HL-60/S4 treated with phorbol 12-myristate 13-acetate at 8.2 ng/mL for 4 days and 3 days (cell line): ENCODE results near the gene JADE2.

Source experiments
- in situ Hi-C: fragments of 300-500 bp; cut with MboI; formaldehyde crosslinking; loops from 2 replicates; pipeline ENCODE4 v1.15.0; 2022; ENCODE audit warnings: low sequenced_read_pairs

JADE2 gene

DNA sequence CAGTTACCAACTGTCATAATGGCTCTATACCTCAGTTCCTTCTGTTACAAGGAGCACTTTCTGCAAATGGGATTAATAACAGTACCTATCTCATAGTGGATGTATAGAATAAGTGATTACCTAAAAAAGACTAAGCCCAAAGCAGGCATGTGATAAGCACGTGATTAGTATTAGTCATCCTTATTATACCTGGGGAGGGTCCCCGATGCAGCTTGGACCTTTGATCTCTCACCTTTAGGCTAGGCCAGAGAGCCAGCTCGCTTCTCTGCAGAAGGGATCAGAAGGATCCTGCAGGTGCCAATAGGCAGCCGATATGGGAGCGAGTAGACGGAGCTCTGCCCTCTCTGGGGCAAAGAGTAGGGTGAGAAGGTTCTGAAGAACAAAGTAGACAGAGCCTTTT is 4.0 kb downstream of the JADE2 start:
- in situ Hi-C loops, result no loop called here

DNA sequence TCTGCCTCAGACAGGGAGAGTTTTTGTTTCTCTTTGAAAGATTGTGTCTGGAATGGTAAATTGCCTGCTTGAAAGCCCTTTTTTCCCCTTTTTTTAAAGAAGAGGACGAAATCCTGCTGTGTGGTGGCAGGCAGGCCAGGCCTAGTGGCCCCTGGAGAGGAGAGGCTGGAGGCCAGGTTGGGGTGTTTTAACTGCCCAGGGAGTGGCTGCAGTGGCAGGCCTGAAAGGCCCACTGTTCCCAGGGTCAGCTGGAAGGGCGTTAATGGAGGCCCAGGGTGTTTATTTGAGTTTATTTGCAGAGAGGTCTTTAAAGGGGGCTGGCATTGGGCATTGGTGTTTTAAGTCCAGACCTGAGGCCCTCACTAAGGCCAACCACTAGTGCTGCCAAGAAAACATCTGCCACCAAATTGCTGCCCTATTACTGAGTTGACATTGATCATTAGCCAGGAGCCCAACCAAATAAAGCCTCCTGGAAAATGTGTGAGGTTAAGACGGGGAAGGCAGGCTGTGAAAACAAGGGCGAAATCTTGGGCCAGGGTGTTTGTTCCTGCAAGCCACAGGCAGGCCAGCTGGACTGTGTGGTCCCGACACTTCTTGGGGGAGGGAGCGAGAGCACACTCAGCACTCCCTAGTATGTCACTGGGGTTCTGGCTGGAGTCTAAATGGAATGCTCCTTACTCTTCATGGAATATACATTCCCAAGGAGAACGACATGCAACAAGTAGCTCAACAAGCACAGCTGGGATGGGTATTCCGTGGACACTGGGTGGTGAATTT is 5.0 kb downstream of the JADE2 start:
- in situ Hi-C loops, result no loop called here

DNA sequence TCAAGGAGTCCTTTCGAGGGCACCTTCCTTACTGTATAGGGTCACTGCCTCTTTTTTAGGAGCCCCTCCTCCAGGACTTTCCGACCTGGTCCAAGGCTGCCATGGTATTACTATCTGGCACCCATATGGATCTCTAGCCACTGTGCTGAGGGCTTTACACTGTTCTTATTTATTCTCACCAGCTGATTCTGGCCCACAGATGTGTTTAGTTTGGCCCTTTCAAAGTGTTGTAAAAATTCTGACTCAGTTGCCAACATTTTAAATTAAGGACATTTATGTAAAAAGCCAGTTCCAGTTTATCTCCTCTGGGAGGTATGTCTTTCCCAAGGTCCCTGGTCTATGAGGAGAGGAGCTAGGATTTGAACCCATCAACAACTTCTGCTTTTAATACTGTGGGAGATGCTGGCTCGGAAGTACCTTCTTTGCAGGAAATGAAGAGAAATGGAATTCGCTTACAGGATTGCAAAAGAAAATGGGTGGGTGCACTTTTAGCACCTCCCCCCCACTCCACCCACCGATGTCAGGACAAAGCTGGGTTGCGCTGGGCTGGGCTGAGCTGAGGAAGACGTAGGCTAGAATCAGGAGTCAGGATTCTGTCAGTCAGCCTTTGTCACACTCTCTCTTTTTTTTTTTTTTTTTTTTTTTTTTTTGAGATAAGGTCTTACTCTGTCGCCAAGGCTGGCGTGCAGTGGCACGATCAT is 7.8 kb downstream of the JADE2 start:
- in situ Hi-C loops, result no loop called here

DNA sequence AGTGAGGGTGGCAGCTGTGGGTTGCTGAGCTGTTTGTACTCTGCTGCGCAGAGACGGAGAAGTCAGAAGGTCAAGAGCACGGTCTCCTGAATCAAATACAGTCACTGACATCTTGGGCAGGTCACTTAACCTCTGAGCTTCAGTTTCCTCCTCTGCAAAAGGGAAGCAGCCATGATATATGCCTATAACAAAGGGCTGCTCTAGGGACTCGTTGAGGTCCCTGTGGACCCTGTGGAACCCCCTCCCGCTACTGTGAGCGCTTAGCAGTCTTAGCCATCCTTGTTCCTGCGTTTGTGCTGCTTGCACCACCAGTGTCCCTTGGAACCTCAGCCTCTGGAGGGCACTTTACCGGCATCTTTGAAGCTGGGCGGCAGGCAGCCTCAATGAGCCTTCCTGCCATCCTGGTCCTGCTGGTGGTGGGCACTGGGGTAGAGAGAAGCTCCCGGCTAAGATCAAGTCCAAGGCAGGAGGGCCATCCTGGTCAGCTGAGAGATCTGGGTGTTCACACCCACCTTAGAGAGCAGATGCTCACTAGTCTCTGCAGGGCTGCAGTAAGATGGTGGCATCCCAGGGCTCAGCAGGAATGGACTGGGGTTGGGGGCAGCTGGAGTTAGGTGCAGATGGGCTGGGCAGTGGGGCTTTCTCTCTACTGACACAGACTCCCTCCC is 8.7 kb downstream of the JADE2 start:
- in situ Hi-C loops, result no loop called here

GRCh38 chr5:134534726-134535110 is 9.2 kb downstream of the JADE2 start:
- in situ Hi-C loops, result no loop called here

DNA sequence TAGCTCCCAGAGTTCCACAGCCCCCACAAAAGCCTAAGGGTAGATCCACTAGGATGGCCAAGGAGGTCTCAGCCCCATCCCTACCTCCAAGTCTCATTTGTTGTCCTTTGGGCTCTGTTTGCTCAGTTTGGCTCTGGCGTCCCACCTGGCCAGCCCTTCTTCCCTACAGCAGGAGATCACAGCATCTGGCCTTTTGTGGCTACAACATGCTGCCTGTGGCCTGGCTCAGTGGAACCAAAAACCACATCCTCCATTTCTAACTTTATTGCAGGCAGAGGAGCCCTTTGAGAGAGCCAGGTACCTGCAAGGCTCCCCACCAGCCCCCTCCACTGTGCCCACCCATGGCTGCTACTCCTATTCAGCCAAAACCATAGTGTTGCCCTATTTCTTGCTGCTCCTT is 11.4 kb downstream of the JADE2 start:
- in situ Hi-C loops, result no loop called here

GRCh38 chr5:134537297-134537696 is 11.8 kb downstream of the JADE2 start:
- in situ Hi-C loops, result no loop called here

GRCh38 chr5:134538296-134538695 is 12.8 kb downstream of the JADE2 start:
- in situ Hi-C loops, result no loop called here

- in situ Hi-C loops, result no loop called here
Measured at GRCh38 chr5:134539732-134540131, 14.3 kb downstream of the JADE2 start.

DNA sequence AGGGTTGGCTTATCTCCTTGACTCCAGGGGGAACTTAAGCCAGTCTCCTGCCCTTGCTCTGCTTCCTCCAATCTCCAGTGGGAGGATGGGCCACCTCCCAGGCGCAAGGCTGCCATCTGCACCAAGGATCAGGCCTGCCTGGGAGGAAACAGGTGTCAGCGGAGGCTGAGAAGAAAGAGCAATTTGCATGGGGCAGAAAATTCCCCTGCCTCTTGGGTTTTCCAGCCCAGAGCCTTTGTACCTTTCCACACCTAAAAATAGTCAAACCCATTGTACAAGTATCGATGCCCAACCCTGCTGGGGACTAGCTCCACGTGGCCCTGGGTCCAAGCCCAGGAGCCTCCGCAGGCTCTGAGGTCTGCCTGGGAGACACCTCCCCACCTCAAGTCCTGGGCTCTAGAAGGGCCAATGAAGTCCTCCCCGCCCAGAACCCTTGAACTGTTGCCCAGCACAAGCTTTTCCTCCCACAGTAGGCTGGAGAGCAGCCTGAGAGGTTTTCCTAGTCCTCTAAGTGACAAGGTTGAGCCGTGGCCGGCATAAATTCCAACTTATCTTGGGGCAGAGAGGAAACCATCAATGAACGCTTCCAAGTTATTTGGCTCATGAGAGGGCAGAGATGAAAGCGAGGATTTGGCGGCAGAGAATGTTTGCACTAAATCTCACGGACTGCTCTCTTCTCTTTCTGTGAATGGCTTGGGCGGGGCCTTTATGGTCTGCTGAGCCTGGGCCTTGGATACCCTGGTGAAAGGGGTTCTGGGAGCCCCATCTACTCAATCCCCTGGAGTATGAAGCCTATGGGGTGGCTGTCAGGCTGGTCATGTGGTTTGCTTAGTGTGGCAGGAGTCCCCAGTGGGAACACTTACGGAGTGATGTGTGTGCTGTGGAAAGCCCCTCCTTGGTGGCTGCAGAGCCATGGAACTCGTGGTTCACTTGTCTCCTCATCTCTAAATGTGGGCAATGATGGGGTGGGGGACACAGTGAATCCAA is 15.6 kb downstream of the JADE2 start:
- in situ Hi-C loops, result no loop called here

GRCh38 chr5:134541736-134542376 is 16.4 kb downstream of the JADE2 start:
- in situ Hi-C loops, result no loop called here

DNA sequence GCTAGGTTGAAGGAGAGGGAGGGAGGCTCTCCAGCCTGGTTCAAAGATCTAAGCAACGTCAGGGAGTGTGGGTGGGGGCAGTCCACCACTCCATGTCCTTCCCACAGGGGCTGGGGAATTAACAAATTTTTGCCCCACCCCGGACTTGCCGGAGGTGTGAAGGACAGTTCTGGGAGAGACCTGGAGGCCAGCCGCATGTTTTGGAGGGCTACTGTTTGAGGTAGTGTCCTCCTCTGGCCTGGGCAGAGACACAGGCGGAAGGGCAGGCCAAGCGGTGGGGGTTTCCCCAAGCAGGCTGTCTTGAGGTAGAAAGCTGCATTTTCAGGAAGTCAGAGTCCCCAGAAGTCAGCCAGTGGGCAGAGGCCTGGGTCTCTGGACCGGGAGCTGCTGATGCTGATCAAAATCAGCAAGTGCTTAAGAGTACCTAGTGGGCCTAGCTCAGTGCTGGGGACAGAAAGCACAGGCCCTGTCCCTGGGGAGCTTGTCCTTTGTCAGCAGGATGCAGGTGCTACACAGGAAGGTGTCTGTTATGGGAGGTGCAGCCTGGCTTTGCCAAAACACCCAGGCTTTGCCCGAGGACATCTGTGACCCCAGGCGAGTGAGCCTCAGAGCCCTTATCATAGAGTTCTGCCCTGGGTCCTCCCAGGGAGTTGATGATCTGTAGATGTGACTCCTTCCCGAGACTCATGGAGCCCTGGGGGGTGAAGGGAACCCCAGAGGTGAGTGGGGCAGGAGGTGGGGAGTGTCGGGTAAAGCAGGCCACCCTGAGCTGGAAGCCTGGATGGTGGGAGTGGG is 18.5 kb downstream of the JADE2 start:
- in situ Hi-C loops, result no loop called here

- in situ Hi-C loops, result no loop called here
Measured at GRCh38 chr5:134545070-134545868, 19.8 kb downstream of the JADE2 start.

DNA sequence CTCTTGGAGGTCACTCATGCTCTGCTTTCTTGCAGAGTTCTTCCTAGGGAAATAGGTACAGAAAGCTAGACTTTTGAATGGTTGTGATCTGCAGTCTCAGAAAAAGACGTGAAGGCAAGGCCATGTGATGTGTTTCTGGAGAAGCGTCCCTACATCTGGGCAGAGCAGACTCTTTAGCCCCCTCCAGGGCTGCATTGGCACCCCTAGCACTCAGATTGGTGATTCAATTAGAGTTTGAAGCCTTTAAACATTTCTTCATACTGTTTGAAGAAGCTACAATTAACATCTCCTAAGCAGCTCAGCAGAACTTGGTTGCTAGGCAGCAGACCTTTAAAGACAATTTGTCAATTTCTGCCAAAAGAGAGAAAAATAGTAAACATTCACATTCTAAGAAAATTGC is 21.6 kb downstream of the JADE2 start:
- in situ Hi-C loops, result no loop called here

DNA sequence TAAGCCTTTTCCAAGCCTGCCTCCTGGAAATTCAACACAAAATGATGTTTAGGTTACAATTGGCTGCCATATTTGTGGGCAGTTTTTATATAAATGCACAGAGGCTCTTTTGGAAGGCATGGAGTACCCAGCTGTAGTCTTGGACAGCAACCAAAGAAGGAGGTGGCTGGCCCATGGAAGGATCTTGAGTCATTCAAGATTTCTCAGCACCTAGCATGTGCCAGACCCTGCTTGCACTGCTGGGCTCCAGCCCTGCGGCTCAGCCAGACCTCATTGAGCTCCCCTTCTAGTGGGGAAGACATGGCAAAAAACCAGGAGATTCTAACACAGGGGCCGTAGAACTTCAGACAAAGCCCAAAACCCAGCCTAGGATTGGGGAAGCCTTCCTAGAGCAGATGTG is 22.1 kb downstream of the JADE2 start:
- in situ Hi-C loops, result no loop called here

GRCh38 chr5:134547999-134548658 is 22.7 kb downstream of the JADE2 start:
- in situ Hi-C loops, result no loop called here

DNA sequence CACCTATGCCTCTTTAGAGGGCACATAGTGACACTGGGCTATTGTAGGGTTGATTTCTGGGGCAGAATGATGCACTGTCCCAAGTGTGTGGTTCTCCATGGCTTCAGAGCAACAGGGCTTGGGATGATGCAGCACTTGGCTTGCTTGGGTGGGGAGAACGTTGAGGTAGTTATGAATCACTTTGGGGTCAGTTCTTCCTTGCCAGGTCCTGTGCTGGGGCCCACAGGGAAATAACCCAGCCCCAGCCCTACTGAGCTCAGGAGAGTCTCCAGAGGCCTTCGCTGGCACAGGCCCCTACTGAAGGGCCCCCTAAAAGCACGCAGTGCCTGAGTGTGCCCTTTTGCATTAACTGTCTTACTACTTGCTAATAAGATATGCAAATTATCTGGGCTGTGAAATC is 24.2 kb downstream of the JADE2 start:
- in situ Hi-C loops, result no loop called here
